Posterior cingulate gyrus (tissue), 11 donors: ENCODE data around the gene LCE1D.

Source experiments
- DNase-seq, 10 donors: peaks; one replicate each; pipeline versions ENCODE4 v3.0.0 to v3.0.0-alpha.2; 2020 to 2021; ENCODE audit warnings: mixed read lengths in 3 of 10
- intact Hi-C: fragments of 100-400 bp; cut with DNase I; formaldehyde crosslinking; loops from one replicate; pipeline ENCODE4 v1.15.1; 2023

Gene LCE1D

GRCh38 chr1:152811050-152811449, 14.5 kb downstream of the LCE1D start:
- no peak for DNase-seq
- intact Hi-C loops = no loop called here

DNA sequence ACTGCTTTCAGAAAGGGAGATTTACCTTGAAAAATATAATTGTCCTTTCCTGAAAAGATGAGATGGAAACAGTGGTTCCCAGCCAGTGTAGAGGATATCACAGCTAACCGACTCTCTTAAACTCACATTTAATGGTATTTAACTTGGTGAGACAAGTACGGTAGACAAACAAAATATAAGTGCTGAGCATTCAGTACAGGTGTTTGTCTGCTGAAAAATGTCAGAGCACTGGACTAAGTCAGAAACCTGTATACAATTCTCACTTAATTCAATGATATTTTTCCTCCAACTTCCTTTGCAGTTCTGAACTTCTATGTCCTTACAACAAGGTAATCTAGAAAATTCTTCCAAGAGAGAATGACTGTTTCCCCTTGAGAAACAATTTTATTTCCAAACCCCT, 15.2 kb downstream of the LCE1D start, which contains the start of gene LCE1B:
Gene LCE1B (plus strand): TSS at position 301 of the 400 bp plus-strand sequence. CDS start 476 bp downstream, outside the sequence.
- intact Hi-C loops = no loop called here
- no peak for DNase-seq

GRCh38 chr1:152817309-152817708, 20.8 kb downstream of the LCE1D start:
- intact Hi-C loops = no loop called here
- no peak for DNase-seq

- intact Hi-C loops = no loop called here
- DNase-seq = no peak
These were observed 26.8 kb downstream of the LCE1D start for GRCh38 chr1:152823294-152823693.

DNA sequence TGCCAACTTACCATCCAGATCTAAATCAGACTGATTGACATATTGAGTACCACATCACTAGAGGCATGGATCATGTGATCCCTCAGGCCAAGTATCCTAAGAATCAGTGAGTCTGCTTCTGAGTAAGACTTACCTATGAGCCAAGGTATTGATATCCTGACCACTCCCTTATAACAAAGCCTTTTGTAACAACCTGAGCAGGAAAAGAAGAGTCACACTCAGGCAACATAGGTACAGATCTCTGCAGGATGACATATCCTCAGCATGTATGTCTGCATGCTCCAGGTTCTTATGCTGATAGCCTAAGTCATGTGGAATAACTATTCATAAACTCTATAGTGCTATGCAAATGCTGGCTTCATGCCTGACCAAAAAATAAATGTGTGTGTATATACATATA, 28.4 kb downstream of the LCE1D start:
- intact Hi-C loops = no loop called here
- DNase-seq = no peak

GRCh38 chr1:152827173-152827572, 30.7 kb downstream of the LCE1D start, which contains the start of gene LCE1A:
Gene LCE1A (plus strand): TSS chr1:152827473. CDS start chr1:152827473, 0 bp downstream.
- intact Hi-C loops = no loop called here
- DNase-seq = no peak

DNA sequence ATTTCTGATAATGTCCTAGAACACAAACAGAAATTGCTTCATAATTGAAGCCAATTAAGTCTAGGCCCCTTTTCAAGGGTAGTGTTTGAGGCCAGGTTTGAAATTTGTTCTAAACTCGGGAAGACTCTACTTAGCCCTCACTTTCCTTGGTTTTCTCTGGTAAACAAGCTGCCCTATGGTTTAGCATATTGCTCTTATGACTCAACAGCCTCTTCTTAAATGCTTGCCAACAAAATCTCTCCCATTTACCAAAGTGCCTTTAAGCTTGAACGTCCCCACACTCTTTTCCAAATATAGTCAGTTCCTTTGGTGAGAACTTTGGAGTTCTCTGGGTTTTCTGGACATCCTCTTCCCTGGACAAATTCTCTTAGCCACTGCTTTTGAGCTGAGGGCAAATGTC, 40.3 kb downstream of the LCE1D start:
- no peak for DNase-seq
- intact Hi-C loops = no loop called here

DNA sequence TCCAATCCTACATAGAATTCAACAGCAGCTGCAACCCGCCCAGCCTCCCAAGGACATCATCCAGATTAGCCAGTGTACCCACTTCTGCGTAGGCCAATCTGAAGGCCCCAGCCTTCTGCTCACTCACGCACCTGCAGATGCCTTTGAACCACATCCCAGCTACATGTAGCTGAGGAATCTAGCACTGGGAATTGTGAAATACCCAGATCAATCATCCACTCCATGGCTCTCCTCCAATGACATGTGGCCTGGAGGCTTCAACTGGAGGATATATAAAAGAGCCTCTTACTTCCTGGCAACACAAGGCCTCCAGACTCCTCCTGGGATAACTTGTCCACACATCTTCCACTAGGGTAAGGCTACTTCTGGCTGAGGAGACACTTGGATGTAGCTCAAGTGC, 46.0 kb downstream of the LCE1D start, which contains the start of gene LCE6A:
Gene LCE6A (plus strand): TSS at position 301 of the 400 bp plus-strand sequence. CDS start 665 bp downstream, outside the sequence.
- intact Hi-C loops = no loop called here
- no peak for DNase-seq
